A549 (cell line): ENCODE measurements around the gene CSTF2T.

Experiments used
- EHMT2 ChIP-seq: fragments of 200-600 bp; sonication (generic); IDR thresholded peaks from 2 replicates; pipeline ENCODE4 v1.6.1; 2016; ENCODE audit warnings: antibody characterized with exemption, low read depth, mild to moderate bottlenecking, moderate library complexity
- HOXB5 ChIP-seq: fragments of 250-450 bp; sonication (Bioruptor Pico); IDR thresholded peaks from 2 replicates; pipeline ENCODE4 v1.5.0; 2020; ENCODE audit warnings: mild to moderate bottlenecking, moderate library complexity
- MYC ChIP-seq: IDR thresholded peaks from 2 replicates; pipeline ENCODE4 v1.6.1; 2012; ENCODE audit warnings: mild to moderate bottlenecking, inconsistent platforms, low read length, improper control_type of control experiment, borderline replicate concordance
- NR3C1 ChIP-seq: fragments of >200 bp; sonication (Bioruptor Twin); formaldehyde crosslinking; IDR thresholded peaks from 3 replicates; pipeline ENCODE4 v1.6.1; 2017
- POLR2A ChIP-seq: IDR thresholded peaks from 2 replicates; pipeline ENCODE4 v1.6.1; 2012; ENCODE audit warnings: mild to moderate bottlenecking, low read length
- TF ChIP-seq, protein P1 (sequence below): fragments of >200 bp; sonication (Bioruptor Twin); formaldehyde crosslinking; IDR thresholded peaks from 3 replicates; pipeline ENCODE4 v1.5.1; 2016

DNA sequence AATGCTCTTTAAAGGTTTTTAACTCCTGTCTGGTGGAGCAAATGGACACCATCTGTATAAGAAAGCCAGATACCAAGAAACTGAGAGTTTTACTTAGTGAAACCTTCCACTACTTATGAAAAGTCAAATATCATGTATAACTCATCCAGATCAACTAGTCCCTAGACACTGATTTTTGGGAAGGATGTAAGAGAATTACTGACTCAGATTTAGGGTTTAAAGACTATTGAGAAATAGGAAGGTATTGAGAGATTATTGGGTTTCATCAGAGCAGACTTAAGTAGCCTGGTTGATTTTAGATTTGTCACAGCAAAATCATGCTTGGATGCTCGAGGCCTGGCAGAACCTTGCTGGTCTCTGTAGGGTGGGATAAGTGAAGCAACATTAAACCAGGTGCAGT lies 3.1 kb downstream of the CSTF2T start:
- TF ChIP-seq POLR2A (no peak), MYC (no peak), HOXB5 (no peak), EHMT2 (no peak), NR3C1 (no peak)
- TF ChIP-seq, protein P1, sequence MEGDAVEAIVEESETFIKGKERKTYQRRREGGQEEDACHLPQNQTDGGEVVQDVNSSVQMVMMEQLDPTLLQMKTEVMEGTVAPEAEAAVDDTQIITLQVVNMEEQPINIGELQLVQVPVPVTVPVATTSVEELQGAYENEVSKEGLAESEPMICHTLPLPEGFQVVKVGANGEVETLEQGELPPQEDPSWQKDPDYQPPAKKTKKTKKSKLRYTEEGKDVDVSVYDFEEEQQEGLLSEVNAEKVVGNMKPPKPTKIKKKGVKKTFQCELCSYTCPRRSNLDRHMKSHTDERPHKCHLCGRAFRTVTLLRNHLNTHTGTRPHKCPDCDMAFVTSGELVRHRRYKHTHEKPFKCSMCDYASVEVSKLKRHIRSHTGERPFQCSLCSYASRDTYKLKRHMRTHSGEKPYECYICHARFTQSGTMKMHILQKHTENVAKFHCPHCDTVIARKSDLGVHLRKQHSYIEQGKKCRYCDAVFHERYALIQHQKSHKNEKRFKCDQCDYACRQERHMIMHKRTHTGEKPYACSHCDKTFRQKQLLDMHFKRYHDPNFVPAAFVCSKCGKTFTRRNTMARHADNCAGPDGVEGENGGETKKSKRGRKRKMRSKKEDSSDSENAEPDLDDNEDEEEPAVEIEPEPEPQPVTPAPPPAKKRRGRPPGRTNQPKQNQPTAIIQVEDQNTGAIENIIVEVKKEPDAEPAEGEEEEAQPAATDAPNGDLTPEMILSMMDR: no peak
